SK-N-SH treated with all-trans-retinoic acid at 6 μM for 48 hours (cell line): ENCODE results near the gene C15orf61.

ENCODE experiments used
- ATAC-seq: fragments of 200-7000 bp; cut with Tn5 transposase; 3 replicates; pipeline ENCODE4 v1.9.1; 2020; ENCODE audit warnings: mild to moderate bottlenecking, moderate library complexity
- ARNTL ChIP-seq: fragments of 450-650 bp; formaldehyde crosslinking; IDR thresholded peaks from 2 replicates; pipeline ENCODE4 v1.5.0; 2020; ENCODE audit warnings: low read depth, mild to moderate bottlenecking, moderate library complexity, borderline replicate concordance
- BACH2 ChIP-seq: fragments of 250-450 bp; sonication (Bioruptor Pico); IDR thresholded peaks from 2 replicates; pipeline ENCODE4 v1.9.0; 2021; ENCODE audit warnings: mild to moderate bottlenecking, borderline replicate concordance
- CREB5 ChIP-seq: fragments of 250-450 bp; sonication (Bioruptor Pico); IDR thresholded peaks from 2 replicates; pipeline ENCODE4 v1.5.1; 2020; ENCODE audit warnings: low read depth, mild to moderate bottlenecking, moderate library complexity
- CSDC2 ChIP-seq: fragments of 250-450 bp; sonication (Bioruptor Pico); IDR thresholded peaks from 2 replicates; pipeline ENCODE4 v1.5.0; 2020; ENCODE audit warnings: mild to moderate bottlenecking, moderate library complexity
- CSRNP3 ChIP-seq: fragments of 250-450 bp; sonication (Bioruptor Pico); IDR thresholded peaks from 2 replicates; pipeline ENCODE4 v1.5.1; 2021; ENCODE audit warnings: mild to moderate bottlenecking, moderate library complexity
- ESRRG ChIP-seq: fragments of 250-450 bp; sonication (Bioruptor Pico); IDR thresholded peaks from 2 replicates; pipeline ENCODE4 v1.6.1; 2021; ENCODE audit warnings: mild to moderate bottlenecking
- GLIS3 ChIP-seq: fragments of 250-450 bp; sonication (Bioruptor Pico); IDR thresholded peaks from 2 replicates; pipeline ENCODE4 v1.5.0; 2020; ENCODE audit warnings: mild to moderate bottlenecking, moderate library complexity
- ISL1 ChIP-seq: fragments of 250-450 bp; sonication (Bioruptor Pico); IDR thresholded peaks from 2 replicates; pipeline ENCODE4 v2.1.2; 2022; ENCODE audit warnings: mild to moderate bottlenecking, moderate library complexity
- OSR1 ChIP-seq: fragments of 250-450 bp; sonication (Bioruptor Pico); IDR thresholded peaks from 2 replicates; pipeline ENCODE4 v1.8.0; 2022; ENCODE audit warnings: moderate library complexity, mild to moderate bottlenecking, inconsistent platforms
- PATZ1 ChIP-seq: fragments of 250-450 bp; sonication (Bioruptor Pico); IDR thresholded peaks from 2 replicates; pipeline ENCODE4 v1.8.0; 2020; ENCODE audit warnings: mild to moderate bottlenecking, moderate library complexity, borderline replicate concordance
- PPARA ChIP-seq: fragments of 250-450 bp; sonication (Bioruptor Pico); IDR thresholded peaks from 2 replicates; pipeline ENCODE4 v1.5.0; 2020; ENCODE audit warnings: mild to moderate bottlenecking, borderline replicate concordance
- RARB ChIP-seq: fragments of 250-450 bp; sonication (Bioruptor Pico); IDR thresholded peaks from 2 replicates; pipeline ENCODE4 v1.8.0; 2021; ENCODE audit warnings: mild to moderate bottlenecking, moderate library complexity
- SNAI2 ChIP-seq: fragments of 250-450 bp; sonication (Bioruptor Pico); IDR thresholded peaks from 2 replicates; pipeline ENCODE4 v1.5.0; 2020; ENCODE audit warnings: mild to moderate bottlenecking, moderate library complexity
- TCF4 ChIP-seq: fragments of 250-450 bp; sonication (Bioruptor Pico); IDR thresholded peaks from 2 replicates; pipeline ENCODE4 v1.8.0; 2021; ENCODE audit warnings: mild to moderate bottlenecking, moderate library complexity, borderline replicate concordance
- TOX ChIP-seq: fragments of 250-450 bp; sonication (Bioruptor Pico); IDR thresholded peaks from 2 replicates; pipeline ENCODE4 v1.8.0; 2021; ENCODE audit warnings: mild to moderate bottlenecking, moderate library complexity, borderline replicate concordance
- TSHZ2 ChIP-seq: fragments of 250-450 bp; sonication (Bioruptor Pico); IDR thresholded peaks from 2 replicates; pipeline ENCODE4 v1.5.0; 2020; ENCODE audit warnings: mild to moderate bottlenecking, moderate library complexity
- ZC3H10 ChIP-seq: fragments of 250-450 bp; sonication (Bioruptor Pico); IDR thresholded peaks from 2 replicates; pipeline ENCODE4 v1.5.1; 2021; ENCODE audit warnings: mild to moderate bottlenecking, moderate library complexity
- ZFP3 ChIP-seq: fragments of 250-450 bp; sonication (Bioruptor Pico); IDR thresholded peaks from 2 replicates; pipeline ENCODE4 v1.5.0; 2020; ENCODE audit warnings: mild to moderate bottlenecking, moderate library complexity
- ZFP30 ChIP-seq: fragments of 450-650 bp; formaldehyde crosslinking; IDR thresholded peaks from 2 replicates; pipeline ENCODE4 v1.5.0; 2022; ENCODE audit warnings: mild to moderate bottlenecking, moderate library complexity
- ZNF565 ChIP-seq: fragments of 450-650 bp; formaldehyde crosslinking; conservative IDR thresholded peaks from 2 replicates; pipeline ENCODE4 v1.5.0; 2020; ENCODE audit warnings: low read depth, mild to moderate bottlenecking, moderate library complexity
- ZNF70 ChIP-seq: fragments of 450-650 bp; formaldehyde crosslinking; IDR thresholded peaks from 2 replicates; pipeline ENCODE4 v1.5.0; 2020; ENCODE audit warnings: mild to moderate bottlenecking, moderate library complexity
- ZNF8 ChIP-seq: fragments of 450-650 bp; formaldehyde crosslinking; IDR thresholded peaks from 2 replicates; pipeline ENCODE4 v1.5.0; 2020; ENCODE audit warnings: mild to moderate bottlenecking, moderate library complexity

C15orf61 gene

GRCh38 chr15:67479781-67480505 is 41.0 kb upstream of the C15orf61 start (continued):
- TF ChIP-seq TSHZ2 (CRISPR knock-in tag) (no peak), RARB (CRISPR knock-in tag) (no peak), ZNF8 (CRISPR knock-in tag) (no peak), CSRNP3 (no peak), ARNTL (CRISPR knock-in tag) (no peak), CSDC2 (CRISPR knock-in tag) (no peak), TCF4 (CRISPR knock-in tag) (no peak), CREB5 (CRISPR knock-in tag) (no peak)

- ATAC-seq: no peak
- TF ChIP-seq SNAI2 (CRISPR knock-in tag) (no peak), OSR1 (CRISPR knock-in tag) (no peak), TSHZ2 (CRISPR knock-in tag) (no peak), ZNF8 (CRISPR knock-in tag) (no peak), ESRRG (CRISPR knock-in tag) (no peak), ZNF565 (CRISPR knock-in tag) (no peak), ZFP30 (CRISPR knock-in tag) (no peak)
- TF ChIP-seq, all 23 proteins: peak for 0
Measured at GRCh38 chr15:67480741-67481140, 40.2 kb upstream of the C15orf61 start.

- no peak for ATAC-seq
- TF ChIP-seq ZFP3 (CRISPR knock-in tag): no peak
- no peak for TF ChIP-seq ARNTL (CRISPR knock-in tag)
- TF ChIP-seq CSDC2 (CRISPR knock-in tag): no peak
- TF ChIP-seq PATZ1: no peak
- no peak for TF ChIP-seq ISL1
- TF ChIP-seq CSRNP3: no peak
- TF ChIP-seq ESRRG (CRISPR knock-in tag): no peak
- no peak for TF ChIP-seq PPARA (CRISPR knock-in tag)
- no peak for TF ChIP-seq TOX
- no peak for TF ChIP-seq OSR1 (CRISPR knock-in tag)
- TF ChIP-seq ZNF565 (CRISPR knock-in tag): no peak
- TF ChIP-seq TCF4 (CRISPR knock-in tag): no peak
- no peak for TF ChIP-seq ZC3H10 (CRISPR knock-in tag)
- TF ChIP-seq BACH2 (CRISPR knock-in tag): no peak
- TF ChIP-seq GLIS3 (CRISPR knock-in tag): no peak
- no peak for TF ChIP-seq CREB5 (CRISPR knock-in tag)
- no peak for TF ChIP-seq ZNF8 (CRISPR knock-in tag)
- TF ChIP-seq ZNF70: no peak
- TF ChIP-seq SNAI2 (CRISPR knock-in tag): no peak
Measured at GRCh38 chr15:67481680-67482079, 39.3 kb upstream of the C15orf61 start.
